Activated CD4-positive, alpha-beta T cell treated with anti-CD3 and anti-CD28 coated beads for 48 hours (primary cell): ENCODE data around the gene OSBPL5.
"Not testable (repeated sequence)": the region's sequence is repeated elsewhere in the genome, so short reads cannot be mapped to it uniquely, and the experiment has no call there.

Source experiments
- DNase-seq: peaks from one replicate; pipeline ENCODE4 v3.0.0-alpha.2; 2020

Gene OSBPL5

GRCh38 chr11:3181725-3182461, 16.8 kb upstream of the OSBPL5 start:
- DNase-seq, result no peak

DNA sequence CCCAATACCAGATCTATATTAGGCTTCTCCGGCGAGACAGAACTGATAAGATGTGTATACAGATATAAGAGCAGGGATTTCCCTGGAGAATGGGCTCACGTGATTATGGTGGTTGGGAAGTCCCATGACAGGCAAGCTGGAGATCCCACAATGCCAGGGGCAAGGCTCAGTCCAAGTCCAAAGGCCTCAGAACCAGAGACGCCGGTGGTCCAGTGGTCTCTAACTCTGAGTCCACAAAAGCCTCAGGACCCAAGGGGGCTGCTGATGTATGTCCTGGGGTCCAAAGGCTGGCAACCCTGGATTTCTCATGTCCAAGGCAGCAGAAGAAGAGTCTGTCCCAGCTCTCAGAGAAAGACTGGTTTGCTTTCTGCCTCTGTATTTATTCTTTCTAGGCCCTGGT, 15.8 kb upstream of the OSBPL5 start:
- DNase-seq, result no peak

- DNase-seq, result no peak
These were observed 13.2 kb upstream of the OSBPL5 start for GRCh38 chr11:3178349-3178748.

GRCh38 chr11:3177931-3178330, 12.8 kb upstream of the OSBPL5 start:
- no peak for DNase-seq

DNA sequence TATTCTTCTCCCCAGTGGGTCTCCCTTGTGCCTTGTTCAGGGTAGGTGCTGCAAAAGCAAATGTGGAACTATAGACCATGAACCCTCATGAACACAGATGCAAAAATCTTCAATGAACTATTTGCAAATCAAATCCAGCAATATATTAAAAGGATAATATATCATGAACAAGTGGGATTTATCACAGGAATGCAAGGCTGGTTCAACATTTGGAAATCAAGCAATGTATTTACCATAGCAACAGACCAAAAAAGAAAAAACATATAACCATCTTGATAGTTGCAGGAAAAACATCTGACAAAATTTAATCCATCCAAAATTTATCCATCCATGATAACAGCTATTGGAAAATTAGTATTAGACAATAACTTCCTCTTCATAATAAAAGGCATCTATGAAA, 11.4 kb upstream of the OSBPL5 start:
- no peak for DNase-seq

DNA sequence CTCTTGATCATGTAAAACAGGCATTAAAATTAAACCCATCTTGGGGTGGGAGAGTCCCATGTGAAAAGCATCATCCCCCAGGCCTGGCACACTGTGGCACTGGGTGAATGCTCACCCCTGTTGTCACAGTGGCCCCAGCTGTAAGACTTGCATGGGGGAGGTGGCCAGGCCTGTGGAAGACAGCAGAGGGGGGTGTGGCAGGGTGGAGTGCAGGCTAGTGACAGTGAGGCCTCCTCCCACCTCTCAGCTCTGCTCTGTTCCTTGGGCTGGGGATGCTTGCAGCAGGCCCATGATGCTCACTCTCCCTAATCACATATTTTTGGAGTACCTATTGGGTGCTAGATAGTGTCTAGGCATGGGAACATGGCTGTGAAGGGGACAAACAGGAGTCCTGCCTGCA, 10.1 kb upstream of the OSBPL5 start:
- no peak for DNase-seq

- no peak for DNase-seq
These were observed 9.3 kb upstream of the OSBPL5 start for GRCh38 chr11:3174387-3174786.

DNA sequence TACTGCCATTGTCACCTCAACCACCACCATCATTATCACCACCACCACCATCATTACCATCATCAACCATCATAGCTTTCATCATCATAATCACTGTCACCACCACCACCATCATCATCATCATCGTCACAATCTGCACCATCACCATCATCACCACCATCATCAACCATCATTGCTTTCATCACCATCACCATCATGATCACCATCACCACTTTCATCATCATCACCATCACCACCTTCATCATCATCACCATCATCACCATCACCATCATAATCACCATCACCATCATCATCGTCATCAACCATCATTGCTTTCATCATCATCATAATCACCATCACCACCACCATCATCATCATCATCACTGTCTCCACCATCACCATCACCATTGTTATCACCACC, 8.7 kb upstream of the OSBPL5 start:
- no peak for DNase-seq

DNA sequence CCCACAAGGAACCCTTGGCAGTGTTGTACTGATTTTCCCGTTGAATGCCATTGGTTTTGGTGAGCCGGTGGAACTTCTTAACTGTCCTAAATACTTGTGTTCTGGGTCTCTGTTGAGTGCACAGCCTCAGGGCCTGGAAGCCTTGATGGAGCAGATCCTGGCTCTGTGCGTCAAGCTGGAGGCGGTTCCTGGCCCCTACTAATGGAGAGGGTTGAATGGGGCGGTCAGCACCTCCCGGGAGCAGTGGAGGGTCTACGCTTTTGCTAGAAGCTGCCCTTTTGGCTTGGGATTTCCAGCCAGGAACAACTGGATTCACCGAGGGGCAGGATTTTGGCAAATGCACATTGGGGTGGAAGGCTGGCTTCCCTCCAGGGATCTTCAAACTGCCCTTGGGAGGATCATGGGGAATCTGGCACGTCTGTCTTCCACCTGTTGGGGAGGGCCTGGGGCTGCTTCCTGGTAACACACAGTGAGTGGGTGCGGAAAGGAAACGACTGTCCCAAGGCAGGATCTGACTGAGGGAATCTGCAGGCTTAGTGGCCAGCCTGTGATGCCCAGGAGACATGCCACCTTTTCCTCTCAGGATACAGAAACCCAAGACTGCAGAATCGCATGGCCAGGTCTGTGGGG, 6.9 kb upstream of the OSBPL5 start:
- no peak for DNase-seq

DNA sequence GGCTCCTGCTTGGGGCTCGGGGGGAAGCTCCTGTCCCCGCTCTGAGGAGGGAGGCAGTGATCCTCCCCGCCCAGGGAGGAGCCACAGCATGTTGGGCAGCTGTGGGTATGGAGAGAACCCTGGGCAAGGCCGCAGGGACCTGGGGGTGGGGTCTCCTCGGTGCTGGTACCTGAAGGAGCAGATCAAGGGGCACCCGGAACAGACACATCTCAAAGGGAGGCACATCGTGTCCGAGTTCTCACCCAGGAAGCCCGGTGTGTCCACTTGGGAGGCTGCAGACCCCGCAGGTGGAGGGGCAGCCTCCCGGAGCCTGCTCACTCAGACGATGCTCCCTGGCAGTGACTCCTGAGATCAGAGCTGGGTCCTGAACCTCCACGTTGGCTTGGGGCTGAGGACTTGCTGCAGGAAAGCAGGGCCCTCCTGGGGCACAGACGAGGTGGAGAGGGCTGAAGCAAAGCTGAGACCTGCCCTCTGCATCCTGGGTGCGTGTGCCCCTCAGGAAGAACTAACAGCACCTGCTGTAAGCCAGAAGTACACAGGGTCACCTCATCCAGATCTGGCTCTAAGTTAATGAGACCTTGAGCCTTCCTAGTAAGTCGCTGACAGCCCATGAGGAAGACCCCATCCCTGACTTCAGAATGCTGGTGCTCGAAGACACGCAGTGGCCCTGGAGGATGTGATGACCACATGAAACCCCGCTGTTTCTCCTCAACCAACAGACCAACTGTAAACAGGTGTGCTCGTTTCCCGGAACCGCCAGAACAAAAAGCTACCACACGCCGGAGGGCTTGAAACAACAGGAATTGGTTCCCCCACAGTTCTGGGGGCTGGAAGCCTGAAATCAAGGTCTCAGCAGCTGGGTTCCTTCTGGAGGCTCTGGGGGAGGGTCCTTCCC, 5.9 kb upstream of the OSBPL5 start:
- no peak for DNase-seq

- DNase-seq, result no peak
These were observed 5.1 kb upstream of the OSBPL5 start for GRCh38 chr11:3170044-3170755.

DNA sequence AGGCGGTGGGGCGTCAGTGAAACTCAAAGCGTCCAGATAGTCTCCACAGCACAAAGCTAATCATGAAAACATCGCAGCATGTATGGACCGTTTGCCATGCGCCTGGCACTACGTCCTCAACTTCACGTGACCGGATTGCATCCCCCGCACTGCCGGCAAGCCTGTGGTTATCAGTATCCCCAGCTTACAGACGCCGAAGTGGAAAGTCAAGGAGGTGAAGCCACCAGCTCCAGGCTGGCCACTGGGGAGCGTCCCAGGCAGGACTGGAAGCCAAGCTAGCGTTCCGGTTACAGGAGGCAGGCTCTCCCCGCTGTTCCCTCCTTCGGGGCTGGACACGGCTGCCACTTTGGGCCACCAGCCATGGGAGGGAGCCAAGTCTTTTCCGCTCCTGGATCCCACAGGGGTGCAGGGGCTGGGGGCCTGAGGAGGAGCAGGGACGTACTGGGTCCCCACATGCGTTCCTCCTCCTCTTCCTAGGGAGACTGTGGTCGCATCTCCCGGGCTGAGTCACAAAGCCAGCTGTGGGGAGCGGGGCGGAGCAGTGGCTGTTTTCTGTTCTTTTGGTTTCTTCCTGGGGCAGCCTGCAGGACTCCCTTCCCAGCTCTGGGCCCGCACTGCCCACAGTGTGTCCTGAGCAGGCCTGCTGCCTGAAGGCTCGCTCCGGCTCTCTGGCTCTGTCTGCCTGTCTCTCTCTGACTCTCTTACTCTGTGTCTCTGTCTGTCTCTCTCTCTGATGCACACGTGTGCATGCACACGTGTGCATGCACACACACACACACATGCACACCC, 4.3 kb upstream of the OSBPL5 start:
- DNase-seq, result peak; percentile 56

DNA sequence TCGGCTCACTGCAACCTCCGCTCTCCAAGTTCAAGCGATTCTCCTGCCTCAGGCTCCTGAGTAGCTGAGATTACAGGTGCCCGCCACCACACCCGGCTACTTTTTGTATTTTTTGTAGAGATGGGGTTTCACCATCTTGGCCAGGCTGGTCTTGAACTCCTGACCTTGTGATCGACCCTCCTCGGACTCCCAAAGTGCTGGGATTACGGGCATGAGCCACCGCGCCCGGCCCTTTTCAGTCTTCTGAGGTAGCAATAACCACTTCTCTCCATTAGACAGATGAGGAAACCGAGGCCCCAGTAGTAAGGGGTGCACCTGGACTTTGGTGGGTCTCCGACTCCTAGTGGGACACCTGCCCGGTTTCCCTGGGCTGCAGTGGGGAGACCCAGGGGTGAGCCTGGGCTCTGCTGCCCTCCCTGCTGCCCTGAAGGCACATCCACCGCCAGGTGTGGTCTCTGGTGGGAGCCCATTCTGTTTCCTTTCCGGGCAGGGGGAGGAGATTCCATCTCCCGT, 3.7 kb upstream of the OSBPL5 start:
- not testable (repeated sequence) for DNase-seq

- no peak for DNase-seq
These were observed 2.3 kb upstream of the OSBPL5 start for GRCh38 chr11:3167143-3168119.

DNA sequence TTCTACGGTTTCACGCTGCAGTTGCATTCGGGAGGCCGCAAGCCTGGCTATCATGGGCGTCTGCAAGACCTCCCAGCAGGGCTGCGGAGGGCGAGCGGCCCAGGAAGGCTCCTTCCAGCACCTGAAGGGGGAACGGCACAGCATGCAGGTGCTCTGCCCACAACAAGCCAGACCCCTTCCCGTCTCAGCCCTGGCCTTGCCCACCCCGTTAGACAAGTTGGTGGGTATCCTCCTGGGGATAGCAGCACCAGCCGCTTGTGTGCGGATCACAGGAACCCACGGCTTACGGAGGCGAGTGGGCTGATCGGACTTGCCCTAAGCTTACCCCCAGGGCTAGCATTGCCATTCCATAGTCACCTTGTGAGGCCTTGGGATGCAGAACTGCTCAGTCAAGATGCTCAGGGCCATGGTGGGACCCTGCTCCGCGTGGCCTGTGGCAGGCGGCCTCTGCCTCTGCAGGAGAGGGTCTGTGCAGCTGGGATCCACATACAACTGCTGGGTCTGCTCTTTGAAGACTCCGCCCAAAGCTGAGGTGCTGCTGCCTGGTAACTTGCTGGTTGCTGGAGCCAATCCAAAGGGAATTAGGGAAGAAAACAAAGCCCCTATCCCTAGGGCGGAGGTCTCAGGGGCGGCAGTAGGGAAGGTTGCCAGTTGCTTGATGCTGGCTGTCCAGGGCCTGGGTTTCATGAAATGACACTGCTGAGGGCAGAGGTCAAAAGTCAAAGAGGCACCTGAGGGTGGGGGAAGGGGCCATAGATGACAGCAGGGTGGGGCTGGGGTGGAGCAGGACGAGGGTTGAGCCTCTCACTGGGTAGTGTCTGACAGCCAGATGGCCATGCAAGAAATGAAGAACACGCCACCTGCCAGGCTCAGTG, 1.4 kb upstream of the OSBPL5 start:
- no peak for DNase-seq

GRCh38 chr11:3165916-3166267, 782 bp upstream of the OSBPL5 start:
- no peak for DNase-seq

GRCh38 chr11:3164552-3165151, 458 bp downstream of the OSBPL5 start:
- no peak for DNase-seq

DNA sequence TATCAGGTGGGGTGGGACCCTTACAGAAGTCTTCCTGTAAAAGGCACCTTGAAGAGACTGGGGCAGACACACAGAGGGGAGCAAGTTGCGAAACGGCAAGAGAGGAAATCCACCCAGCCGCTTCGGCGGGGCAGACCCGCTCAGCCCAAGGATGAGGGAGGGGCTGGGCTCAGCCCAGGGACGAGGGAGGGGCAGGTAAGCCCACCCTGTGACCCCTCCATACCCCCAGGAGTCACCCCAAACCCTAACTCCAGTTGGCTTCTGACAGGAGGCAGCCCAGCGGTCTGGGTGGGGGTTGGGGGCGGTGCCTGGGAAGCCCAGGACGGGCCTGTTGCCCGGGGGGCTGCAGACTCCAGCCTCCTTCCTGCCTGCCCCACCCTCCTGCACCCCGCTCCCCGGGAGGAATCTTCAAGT, 965 bp downstream of the OSBPL5 start:
- DNase-seq, result no peak

DNA sequence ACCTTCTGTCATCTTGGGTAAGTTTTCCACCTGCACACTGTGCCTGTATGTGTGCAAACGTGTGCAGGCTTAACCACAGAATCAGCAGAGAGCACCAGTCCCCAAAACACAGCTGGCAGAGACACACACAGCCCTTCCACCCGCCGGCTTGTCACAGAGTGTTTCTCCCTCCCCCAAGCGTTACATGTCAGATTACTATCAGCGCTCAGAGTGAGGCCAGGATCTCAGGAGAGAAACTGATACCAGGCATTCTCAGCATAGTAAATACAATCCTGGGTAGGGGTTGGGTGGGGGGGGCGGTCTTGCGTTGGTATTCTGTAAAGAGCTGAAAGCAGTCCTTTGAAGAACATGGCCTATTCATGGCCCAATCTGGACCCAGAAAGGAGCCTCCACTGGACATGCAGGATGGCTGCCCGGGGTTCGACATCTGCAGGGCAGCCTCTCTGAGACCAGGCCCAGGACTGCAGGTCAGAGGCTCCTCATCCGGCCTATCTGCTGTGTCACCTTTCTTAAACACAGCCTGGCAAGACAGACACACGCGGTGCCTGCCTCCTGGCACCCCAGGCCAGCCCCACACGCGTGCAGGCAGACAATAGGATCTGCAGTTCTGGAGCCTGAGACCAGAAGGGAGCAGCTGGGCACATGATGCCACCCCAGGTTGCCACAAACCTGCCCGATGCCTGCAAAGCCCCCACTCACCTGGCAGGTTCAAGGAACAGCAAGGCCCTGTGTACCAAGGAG, 1.7 kb downstream of the OSBPL5 start:
- DNase-seq, result no peak
